ENCODE measurements around the gene TBCC. TPM values are rescaled to one million over a fixed set of nuclear protein-coding genes. Genes with fewer than 3 reads are reported as not detected.

The TBCC gene
- total and polyA plus RNA-seq, 8 donors, result 5.1 to 35.4 (median 9.1) TPM

- 94% methylated on average over 3 of the region's 3 CpGs for WGBS, 2 donors
Measured at GRCh38 chr6:42758756-42759430, 13.0 kb upstream of the TBCC start.

GRCh38 chr6:42756722-42757121 is 10.8 kb upstream of the TBCC start:
- Histone ChIP-seq H3K4me1 (no peaks in the 10 kb centered on the region), H3K9me3 (no peaks in the 10 kb centered on the region), H3K27ac (no peak overlapping the region), H3K4me3 (no peak overlapping the region), H3K36me3 (no peaks in the 10 kb centered on the region), H3K27me3 (no peaks in the 10 kb centered on the region)
- FAIRE-seq, result no peak
- intact Hi-C loops (cut with DNase I), result no loop called here
- no peak for TF ChIP-seq CTCF (IDR thresholded peaks at IDR 0.05)
- no peak for DNase-seq
- WGBS, 2 donors, result 95 to 98% methylated on average over 7 of the region's 7 CpGs
- no peak for ATAC-seq

More at GRCh38 chr6:42758756-42759430, 13.0 kb upstream of the TBCC start:
- intact Hi-C loops (cut with DNase I), result no loop called here
- H3K4me3 ChIP-seq, result no peak overlapping the region
- no peak for TF ChIP-seq CTCF (IDR thresholded peaks at IDR 0.05)
- DNase-seq (no peak), FAIRE-seq (no peak), ATAC-seq (no peak)
- H3K27me3 ChIP-seq, result no peaks in the 10 kb centered on the region
- H3K27ac ChIP-seq, result no peak overlapping the region
- no peaks in the 10 kb centered on the region for H3K36me3 ChIP-seq
- no peaks in the 10 kb centered on the region for H3K9me3 ChIP-seq
- no peaks in the 10 kb centered on the region for H3K4me1 ChIP-seq

- Histone ChIP-seq H3K27ac (no peak overlapping the region), H3K4me1 (no peaks in the 10 kb centered on the region), H3K4me3 (no peak overlapping the region), H3K9me3 (no peaks in the 10 kb centered on the region), H3K36me3 (no peaks in the 10 kb centered on the region), H3K27me3 (no peaks in the 10 kb centered on the region)
- no peak for TF ChIP-seq CTCF (IDR thresholded peaks at IDR 0.05)
- WGBS, 2 donors, result 87 to 92% methylated on average over 5 of the region's 5 CpGs
- FAIRE-seq (no peak), DNase-seq (no peak), ATAC-seq (no peak)
- intact Hi-C loops (cut with DNase I), result no loop called here
Measured at GRCh38 chr6:42754759-42755158, 8.9 kb upstream of the TBCC start.

- DNase-seq (no peak), ATAC-seq (no peak), FAIRE-seq (no peak)
- H3K4me3 ChIP-seq, result no peak overlapping the region
- H3K36me3 ChIP-seq, result no peaks in the 10 kb centered on the region
- TF ChIP-seq CTCF (IDR thresholded peaks at IDR 0.05), result no peak
- no peaks in the 10 kb centered on the region for H3K27me3 ChIP-seq
- 87 to 88% methylated on average over 3 of the region's 3 CpGs for WGBS, 2 donors
- peaks cover 0 to 12% (median 11%) of the 10 kb centered on the region in 3 donors for H3K4me1 ChIP-seq
- intact Hi-C loops (cut with DNase I), result no loop called here
- no peak overlapping the region for H3K27ac ChIP-seq
- H3K9me3 ChIP-seq, result no peaks in the 10 kb centered on the region
Measured at GRCh38 chr6:42751055-42751454, 5.2 kb upstream of the TBCC start.

- 29 to 35% methylated on average over 8 of the region's 8 CpGs for WGBS, 2 donors
- H3K27ac ChIP-seq, result no peak overlapping the region
- no peak for ATAC-seq
- no peaks in the 10 kb centered on the region for H3K27me3 ChIP-seq
- no peak for TF ChIP-seq CTCF (IDR thresholded peaks at IDR 0.05)
- no peak for DNase-seq
- peaks cover 9 to 17% (median 11%) of the 10 kb centered on the region in 3 donors for H3K4me1 ChIP-seq
- intact Hi-C loops (cut with DNase I), result no loop called here
- no peaks in the 10 kb centered on the region for H3K9me3 ChIP-seq
- FAIRE-seq, result no peak
- peak overlapping the region in 1 of 4 donors; percentile 67 for H3K4me3 ChIP-seq
- H3K36me3 ChIP-seq, result no peaks in the 10 kb centered on the region
Measured at GRCh38 chr6:42748203-42748898, 2.4 kb upstream of the TBCC start.
